ENCODE data around the gene GGTLC3.
"Not testable (repeated sequence)": the region's sequence is repeated elsewhere in the genome, so short reads cannot be mapped to it uniquely, and the experiment has no call there.

DNA sequence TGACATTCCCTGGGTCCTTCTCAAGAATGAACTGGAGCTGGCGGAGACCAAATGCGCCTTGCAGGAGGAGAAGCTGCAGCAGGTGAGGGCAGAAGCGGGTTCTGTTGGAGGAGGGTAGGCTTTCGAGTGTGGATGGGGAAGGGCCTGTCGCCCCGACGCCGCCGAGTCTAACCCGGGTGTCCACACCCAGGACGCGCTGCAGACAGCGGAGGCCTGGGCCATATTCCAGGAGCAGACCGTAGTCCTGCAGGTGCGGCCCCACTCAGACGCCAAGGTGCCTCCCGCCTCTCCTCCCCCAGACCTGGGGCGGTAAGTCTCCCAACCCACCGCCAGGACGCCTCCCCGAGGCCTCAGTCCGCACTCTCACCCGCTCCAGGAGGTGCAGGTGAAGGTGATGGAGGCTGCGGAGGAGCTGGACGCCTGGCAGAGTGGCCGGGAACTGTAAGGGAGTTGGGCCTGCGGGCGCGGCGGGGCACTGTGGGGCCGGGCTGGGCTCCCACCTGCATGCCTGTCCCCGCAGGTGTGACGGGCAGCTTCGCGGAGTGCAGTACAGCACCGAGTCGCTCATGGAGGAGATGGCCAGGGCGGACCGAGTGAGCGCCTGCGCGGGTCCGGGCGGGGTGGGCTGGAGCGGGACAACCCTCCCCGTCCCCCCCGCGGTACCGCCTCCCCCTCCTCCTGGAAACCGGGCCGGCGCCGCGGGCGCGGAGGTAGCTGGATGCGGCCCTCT lies 11.6 kb upstream of the GGTLC3 start:
- TF ChIP-seq EZH2 (IDR thresholded peaks at IDR 0.05; ENCODE audit: borderline replicate concordance, low read length), result not testable (repeated sequence)
- TF ChIP-seq, protein P1, sequence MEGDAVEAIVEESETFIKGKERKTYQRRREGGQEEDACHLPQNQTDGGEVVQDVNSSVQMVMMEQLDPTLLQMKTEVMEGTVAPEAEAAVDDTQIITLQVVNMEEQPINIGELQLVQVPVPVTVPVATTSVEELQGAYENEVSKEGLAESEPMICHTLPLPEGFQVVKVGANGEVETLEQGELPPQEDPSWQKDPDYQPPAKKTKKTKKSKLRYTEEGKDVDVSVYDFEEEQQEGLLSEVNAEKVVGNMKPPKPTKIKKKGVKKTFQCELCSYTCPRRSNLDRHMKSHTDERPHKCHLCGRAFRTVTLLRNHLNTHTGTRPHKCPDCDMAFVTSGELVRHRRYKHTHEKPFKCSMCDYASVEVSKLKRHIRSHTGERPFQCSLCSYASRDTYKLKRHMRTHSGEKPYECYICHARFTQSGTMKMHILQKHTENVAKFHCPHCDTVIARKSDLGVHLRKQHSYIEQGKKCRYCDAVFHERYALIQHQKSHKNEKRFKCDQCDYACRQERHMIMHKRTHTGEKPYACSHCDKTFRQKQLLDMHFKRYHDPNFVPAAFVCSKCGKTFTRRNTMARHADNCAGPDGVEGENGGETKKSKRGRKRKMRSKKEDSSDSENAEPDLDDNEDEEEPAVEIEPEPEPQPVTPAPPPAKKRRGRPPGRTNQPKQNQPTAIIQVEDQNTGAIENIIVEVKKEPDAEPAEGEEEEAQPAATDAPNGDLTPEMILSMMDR (conservative IDR thresholded peaks at IDR 0.05 in 1 of 2, IDR thresholded peaks at IDR 0.05 in 1 of 2; ENCODE audit: extremely low read depth in 1 of 2, insufficient read depth in 1 of 2, low read depth in 1 of 2, low read length in 2 of 2), result not testable (repeated sequence)
